Smooth muscle cell of bladder (primary cell): ENCODE data around the gene PTTG1IP. TPM values are rescaled to one million over a fixed set of nuclear protein-coding genes. Genes with fewer than 3 reads are reported as not detected.

Source experiments
- total RNA-seq: library from RNA; depleted of rRNA; stranded (reverse); fragments of >200 nt; gene quantifications from 2 replicates; pipeline ENCODE4 v1.2.3, GENCODE V29; 2014

Gene PTTG1IP, protein sequence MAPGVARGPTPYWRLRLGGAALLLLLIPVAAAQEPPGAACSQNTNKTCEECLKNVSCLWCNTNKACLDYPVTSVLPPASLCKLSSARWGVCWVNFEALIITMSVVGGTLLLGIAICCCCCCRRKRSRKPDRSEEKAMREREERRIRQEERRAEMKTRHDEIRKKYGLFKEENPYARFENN
- total RNA-seq: 268 and 335 TPM in 2 replicates

DNA sequence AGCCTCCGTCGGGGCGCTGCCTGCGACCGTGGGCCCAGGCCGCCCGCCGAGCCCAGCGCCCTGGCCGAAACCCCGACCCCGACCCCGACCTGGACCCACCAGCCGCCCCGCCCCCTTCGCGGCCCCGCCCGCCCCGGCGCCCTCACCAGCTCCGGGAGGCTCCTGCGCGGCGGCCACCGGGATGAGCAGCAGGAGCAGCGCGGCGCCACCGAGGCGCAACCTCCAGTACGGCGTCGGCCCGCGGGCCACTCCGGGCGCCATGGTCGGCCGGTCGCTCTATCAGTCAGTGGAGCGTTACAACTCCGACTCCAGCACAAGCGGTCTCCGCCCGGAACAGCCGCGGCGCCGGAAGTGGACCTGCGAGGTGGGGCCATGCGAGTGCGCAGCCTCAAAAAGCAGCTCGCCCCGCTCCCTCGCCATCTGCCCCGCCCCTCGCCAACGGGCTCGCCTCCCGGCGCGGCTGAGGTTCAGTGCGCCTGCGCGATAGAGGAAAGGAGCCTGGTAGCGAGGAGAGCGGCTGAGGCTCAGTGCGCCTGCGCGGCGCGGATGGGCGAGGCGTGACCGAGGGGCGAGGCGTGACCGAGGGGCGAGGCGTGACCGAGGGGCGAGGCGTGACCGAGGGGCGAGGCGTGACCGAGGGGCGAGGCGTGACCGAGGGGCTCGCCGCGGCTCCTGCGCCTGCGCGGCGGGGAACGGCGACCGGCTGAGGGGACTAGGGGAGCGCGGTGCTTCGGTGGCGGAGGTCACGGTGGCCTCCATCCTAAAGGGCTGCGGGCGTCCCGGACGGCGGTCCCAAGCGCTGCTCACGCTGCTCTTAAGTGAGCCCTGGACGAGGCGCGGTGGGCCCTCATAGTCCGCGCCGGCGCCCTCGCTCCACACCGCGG lies at the start of gene PTTG1IP:
TSS of gene PTTG1IP (minus strand) at position 335 of the 884 bp plus-strand sequence. CDS start at position 261, 74 bp downstream.

DNA sequence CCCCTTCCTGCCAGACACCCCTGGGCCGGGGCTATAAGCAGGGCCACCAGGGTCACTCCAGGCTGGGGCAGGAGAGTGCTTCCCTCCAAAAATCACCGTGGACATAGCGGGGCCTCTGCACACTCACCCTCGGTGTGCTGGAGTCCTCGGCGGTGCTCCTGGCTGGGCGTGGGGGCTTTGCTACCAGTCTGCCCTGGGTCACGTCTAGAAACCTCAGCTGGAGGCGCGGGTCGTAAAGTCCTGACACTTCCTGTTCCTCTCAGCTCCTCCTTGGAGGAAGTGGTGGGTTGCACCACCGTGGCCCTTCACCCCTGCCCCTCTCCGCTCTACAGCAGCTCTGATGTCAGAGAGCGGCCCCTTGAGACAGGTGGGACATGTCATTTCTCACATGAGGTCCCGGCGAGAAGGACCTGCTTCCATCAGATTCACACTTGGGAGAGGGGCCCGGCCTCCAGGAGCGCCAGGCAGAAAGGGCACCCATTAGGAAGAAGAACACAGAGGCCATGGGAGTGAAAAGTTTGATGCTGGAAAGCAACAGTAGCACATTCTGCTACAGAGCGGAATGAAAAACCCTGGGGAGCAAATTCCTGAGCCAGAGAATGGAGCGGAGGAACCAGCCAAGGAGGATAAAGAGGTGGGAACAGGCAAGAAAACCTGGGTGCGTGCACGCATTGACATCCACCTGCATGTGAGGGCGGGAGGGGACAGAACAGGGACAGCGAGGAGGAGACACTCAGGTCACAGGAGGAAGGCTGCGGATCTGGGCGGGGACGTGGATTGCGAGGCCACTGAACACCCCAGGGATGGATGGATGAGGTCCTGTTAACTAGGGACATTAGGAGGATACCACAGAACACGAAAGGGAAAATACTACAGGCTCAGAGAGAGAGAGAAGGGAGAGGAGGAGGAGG lies 47.5 kb upstream of the PTTG1IP start, which contains the start of gene ITGB2:
TSS of gene ITGB2 (minus strand) at position 206 of the 911 bp plus-strand sequence. CDS start 10,117 bp downstream, outside the sequence.

DNA sequence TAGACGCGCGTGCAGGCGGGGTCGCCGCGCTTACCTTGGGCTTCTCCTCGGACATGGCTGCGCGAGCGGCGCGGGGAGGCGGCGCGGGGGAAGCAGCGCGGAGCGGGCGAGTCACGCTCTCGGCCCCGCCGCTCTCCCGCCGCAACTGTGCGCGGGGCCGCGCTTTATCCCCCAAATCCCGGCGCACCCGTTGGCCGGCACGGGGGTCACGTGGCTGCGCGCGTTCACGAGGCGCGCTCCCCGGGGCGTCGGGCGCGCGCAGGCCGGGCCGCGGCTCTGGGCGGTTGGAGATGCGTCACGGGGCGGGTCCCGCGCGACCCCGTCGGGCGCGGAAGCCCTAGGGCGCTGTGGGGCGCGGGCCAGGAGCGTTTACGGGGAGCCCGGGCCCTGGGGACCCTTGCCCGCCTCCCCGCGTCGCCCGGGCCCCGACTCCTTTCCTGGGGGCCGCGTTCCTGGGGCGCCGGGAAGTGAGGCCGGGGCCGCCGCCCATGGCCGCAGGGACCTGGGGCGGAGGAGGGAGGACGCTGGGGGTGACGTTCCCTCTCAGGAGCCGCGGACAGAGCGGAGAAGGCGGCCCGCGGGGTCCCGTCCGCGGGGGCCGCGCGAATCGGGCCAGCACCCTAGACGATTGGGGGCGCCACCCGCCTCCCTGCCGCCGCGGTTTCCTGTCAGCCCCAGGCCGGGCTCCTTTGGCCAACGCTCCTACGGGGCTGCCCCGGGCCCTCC lies 55.4 kb downstream of the PTTG1IP start, which contains the start of gene SUMO3:
TSS of gene SUMO3 (minus strand) at position 149 of the 726 bp plus-strand sequence. CDS start at position 55, 94 bp downstream.

DNA sequence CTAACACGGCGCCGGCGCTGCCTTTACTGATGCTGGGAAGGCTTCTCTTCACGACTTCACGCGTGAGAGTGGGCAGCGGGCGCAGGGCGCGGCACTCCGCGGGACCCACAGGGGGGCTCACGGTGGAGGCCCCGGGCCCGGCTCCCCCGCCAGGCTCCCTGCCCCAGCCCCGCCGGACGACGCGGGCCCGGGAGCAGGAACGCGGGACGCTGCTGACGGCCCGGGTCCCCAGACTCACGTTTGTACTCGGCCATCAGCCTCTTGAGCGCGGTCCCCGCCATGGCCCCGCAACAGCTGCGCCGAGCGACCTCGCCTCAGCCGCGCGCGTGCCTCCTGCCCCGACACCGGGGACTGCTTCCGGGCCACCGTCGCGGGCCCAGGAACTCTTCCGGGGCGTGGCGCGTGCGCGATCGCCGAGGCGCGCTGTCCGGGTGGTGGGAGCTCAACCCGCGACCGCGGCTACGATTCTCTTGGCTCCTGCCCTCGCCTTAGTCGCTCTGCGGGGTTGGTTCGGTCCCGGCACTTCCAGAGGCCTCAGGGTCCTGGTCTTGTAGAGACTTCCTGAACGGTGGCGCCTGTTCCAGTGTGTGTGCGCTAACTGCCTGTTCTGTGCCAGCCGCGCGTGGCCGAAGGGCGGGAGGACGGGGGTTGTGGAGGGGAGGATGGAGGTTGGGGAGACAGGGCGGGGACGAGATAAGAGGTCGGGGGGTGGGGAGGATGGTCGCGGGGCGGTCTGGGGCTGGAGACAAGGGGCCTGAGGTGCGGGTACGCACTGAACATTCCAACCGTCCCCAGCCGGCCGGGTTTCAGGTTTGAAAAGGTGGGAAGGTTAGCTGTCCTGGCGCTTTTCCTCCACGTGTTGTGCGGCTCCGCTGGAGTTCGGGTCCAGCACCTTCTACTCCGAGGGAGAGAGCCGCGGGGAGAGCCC lies 71.8 kb downstream of the PTTG1IP start, which contains the start of gene UBE2G2:
TSS of gene UBE2G2 (minus strand) at position 353 of the 928 bp plus-strand sequence. CDS start at position 281, 72 bp downstream.

Other genes with a start within 250 kb of the PTTG1IP start
- not detected in 2 replicates for gene KRTAP10-9, start 246.6 kb downstream of the PTTG1IP start, total RNA-seq
- gene KRTAP10-10, start 236.3 kb downstream of the PTTG1IP start, total RNA-seq: not detected in 2 replicates
- gene KRTAP10-11, start 227.3 kb downstream of the PTTG1IP start, total RNA-seq: not detected in 2 replicates
- gene KRTAP12-4, start 219.0 kb downstream of the PTTG1IP start, total RNA-seq: not detected in 2 replicates
- not detected in 2 replicates for gene KRTAP12-3, start 215.8 kb downstream of the PTTG1IP start, total RNA-seq
- not detected in 2 replicates for gene KRTAP12-2, start 206.8 kb downstream of the PTTG1IP start, total RNA-seq
- gene KRTAP12-1, start 191.5 kb downstream of the PTTG1IP start, total RNA-seq: not detected in 2 replicates
- not detected in 2 replicates for gene KRTAP10-12, start 176.5 kb downstream of the PTTG1IP start, total RNA-seq
- gene TSPEAR, start 162.1 kb downstream of the PTTG1IP start, total RNA-seq: not detected in 2 replicates
- gene UBE2G2, start 71.9 kb downstream of the PTTG1IP start, total RNA-seq: 45.4 and 85.0 TPM in 2 replicates
- 64.4 and 67.0 TPM in 2 replicates for gene SUMO3, start 55.6 kb downstream of the PTTG1IP start, total RNA-seq
- gene ITGB2, start 47.2 kb upstream of the PTTG1IP start, total RNA-seq: under 0.01 TPM in 1 of 2 replicates, not detected in the other
- 26.8 and 28.3 TPM in 2 replicates for gene SLX9, start 66.3 kb upstream of the PTTG1IP start, total RNA-seq
- gene ADARB1, start 200.9 kb upstream of the PTTG1IP start, total RNA-seq: 70.3 and 111 TPM in 2 replicates